PC-3 (cell line): ENCODE measurements around the gene VPS35L.

Experiments used
- CTCF ChIP-seq: fragments of 300-600 bp; sonication (generic); conservative IDR thresholded peaks from 2 replicates; pipeline ENCODE4 v1.5.1; 2017; ENCODE audit warnings: antibody characterized with exemption, low read depth, mild to moderate bottlenecking, low read length
- EZH2phosphoT487 ChIP-seq: fragments of 300-600 bp; sonication (generic); IDR thresholded peaks from 2 replicates; pipeline ENCODE4 v1.6.1; 2018; ENCODE audit warnings: mild to moderate bottlenecking, antibody characterized with exemption, low read length, borderline replicate concordance

GRCh38 chr16:19662351-19662750 lies 106.8 kb downstream of the VPS35L start:
- TF ChIP-seq CTCF (no peak), EZH2phosphoT487 (no peak)
